GM19455 (cell line): ENCODE data around the gene NUP62.
A peak's percentile ranks its signal among the peaks of the same experiment; 100 is the strongest.
"Not testable (repeated sequence)": the region's sequence is repeated elsewhere in the genome, so short reads cannot be mapped to it uniquely, and the experiment has no call there.

ENCODE experiments used
- ATAC-seq: cut with Tn5 transposase; IDR thresholded peaks from one replicate; pipeline ENCODE4 v1.9.1; 2021; ENCODE audit not compliant: unreplicated experiment

NUP62 gene

GRCh38 chr19:49929121-49929610, at the start of gene NUP62, which contains the start of gene ATF5:
Gene NUP62 (minus strand): TSS chr19:49929504. CDS start chr19:49909807, 19,697 bp downstream.
Gene ATF5 (plus strand): TSS chr19:49929205. CDS start chr19:49930851, 1,646 bp downstream.
- ATAC-seq, result peak; percentile 43

DNA sequence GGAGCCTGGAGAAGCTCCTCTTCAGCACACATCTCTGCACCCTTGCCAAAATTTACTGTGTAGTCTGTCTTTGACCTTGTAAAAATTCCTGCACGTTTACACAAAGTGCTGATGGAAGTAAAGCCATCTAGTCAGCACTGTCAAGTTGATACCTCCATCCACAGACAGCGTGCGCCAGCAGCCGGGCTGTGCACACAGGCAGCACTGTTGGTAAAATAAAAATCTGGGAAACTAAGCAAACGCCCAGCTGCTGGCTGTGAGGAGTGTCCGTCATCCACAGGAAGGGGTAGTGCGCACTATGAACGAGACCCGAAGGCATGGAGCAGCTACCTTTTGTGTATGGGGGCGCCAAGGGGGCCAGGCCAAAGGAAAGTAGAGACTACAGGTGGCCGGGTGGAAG, 49.0 kb upstream of the NUP62 start:
- no peak for ATAC-seq

DNA sequence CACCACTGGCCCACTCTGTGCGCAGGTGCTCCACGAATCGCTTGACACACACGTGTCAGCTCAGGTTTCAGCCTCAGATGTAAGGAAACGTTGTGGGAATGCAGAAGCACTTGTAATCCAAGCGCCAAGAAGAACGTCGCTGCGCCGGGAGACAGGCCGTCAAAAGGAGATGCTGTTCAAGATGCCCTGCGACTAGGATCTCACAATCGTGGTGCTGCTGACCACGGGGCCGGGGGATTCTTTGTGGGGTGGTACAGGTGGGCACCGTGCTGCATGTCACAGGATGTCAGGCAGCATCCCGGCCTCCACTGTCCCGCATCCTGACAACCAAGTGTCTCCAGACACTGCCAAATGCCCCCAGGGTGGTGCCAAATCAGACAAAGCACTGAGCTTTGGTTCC, 48.6 kb upstream of the NUP62 start:
- ATAC-seq, result no peak

GRCh38 chr19:49977076-49977475, 47.8 kb upstream of the NUP62 start:
- no peak for ATAC-seq

- ATAC-seq, result no peak
Observed at GRCh38 chr19:49976496-49976895, 47.2 kb upstream of the NUP62 start.

DNA sequence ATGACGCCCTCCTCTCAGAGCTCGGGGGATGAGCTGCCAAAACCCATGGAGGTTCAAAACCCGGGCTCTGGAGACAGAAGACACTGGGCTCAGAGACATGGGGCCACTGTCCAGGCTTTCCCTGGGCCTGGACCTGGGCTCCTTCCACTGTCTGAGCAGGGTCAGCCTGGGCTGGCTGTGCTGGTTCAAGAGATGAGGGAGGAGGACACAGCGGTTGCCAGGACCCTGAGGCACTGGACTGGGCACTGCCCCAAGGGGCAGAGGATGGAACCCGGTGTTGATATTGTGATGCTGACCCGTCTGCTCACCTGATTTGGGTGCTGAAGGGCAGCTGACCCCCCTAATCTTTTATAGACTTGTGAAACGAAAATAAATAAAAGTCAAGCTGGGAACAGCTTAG, 45.7 kb upstream of the NUP62 start:
- no peak for ATAC-seq

GRCh38 chr19:49973987-49974386, 44.7 kb upstream of the NUP62 start:
- no peak for ATAC-seq

DNA sequence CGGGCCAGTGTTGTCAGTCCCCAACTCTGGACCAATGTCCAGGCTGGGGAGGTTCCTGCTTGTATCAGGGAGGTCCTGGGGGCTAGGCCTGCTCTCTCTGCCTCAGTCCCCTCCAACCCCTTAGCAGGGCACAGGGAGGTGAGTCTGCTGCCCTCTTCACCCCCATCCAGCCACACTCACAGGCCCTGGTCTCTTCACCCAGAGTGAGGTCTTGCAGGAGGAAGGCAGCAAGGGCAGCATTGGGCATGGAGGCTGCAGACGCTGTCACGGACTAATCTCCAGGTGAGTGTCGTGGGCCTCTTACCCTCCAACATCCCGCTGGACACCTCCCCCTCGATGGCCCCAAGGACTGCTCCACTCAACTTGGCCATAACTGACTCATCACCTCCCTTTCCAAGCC, 43.5 kb upstream of the NUP62 start:
- no peak for ATAC-seq

GRCh38 chr19:49971991-49972411, 42.7 kb upstream of the NUP62 start:
- ATAC-seq, result no peak

DNA sequence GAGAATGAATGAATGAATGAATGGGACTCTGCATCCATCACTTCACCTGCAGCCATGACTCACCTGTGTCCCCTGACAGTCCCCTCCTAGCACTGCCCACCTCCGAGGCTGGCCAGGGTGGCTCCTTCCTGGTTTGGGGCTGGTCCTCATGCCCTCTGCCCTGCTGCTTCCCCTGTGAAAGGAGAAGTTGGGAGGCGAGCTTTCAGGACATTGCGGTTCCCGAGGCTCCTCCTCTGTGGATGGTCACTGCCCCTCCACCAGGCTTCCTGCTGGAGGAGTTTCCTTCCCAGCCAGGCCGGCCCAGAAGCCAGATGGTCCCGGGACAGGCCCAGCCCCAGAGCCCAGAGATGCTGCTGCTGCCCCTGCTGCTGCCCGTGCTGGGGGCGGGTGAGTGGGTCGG, 40.1 kb upstream of the NUP62 start:
- ATAC-seq, result not testable (repeated sequence)

DNA sequence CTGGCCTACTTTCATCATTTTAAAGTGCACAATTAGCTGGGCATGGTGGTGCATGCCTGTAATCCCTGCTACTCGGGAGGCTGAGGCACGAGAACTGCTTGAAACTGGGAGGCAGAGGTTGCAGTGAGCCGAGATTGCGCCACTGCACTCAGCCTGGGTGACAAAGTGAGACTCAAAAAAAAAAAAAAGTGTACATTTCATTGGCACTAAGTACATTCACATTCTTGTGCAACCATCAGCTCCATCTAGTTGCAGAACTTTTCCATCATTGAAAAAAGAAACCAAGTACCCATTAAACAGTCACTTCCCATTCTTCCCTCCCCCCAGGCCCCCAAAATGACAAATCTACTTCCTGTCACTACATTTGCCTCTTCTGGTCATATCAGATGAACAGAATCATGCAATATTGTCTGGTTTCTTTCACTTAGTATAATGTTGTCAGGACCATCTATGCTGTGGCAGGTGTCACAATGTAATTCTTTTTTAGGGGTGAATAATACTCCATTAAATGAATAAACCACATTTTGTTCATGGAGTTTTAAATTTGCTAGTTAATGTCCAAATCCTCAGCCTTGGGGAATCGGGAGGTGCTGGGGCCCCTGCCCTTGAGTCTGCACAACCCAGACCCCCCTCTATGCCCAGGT, 39.1 kb upstream of the NUP62 start:
- no peak for ATAC-seq

DNA sequence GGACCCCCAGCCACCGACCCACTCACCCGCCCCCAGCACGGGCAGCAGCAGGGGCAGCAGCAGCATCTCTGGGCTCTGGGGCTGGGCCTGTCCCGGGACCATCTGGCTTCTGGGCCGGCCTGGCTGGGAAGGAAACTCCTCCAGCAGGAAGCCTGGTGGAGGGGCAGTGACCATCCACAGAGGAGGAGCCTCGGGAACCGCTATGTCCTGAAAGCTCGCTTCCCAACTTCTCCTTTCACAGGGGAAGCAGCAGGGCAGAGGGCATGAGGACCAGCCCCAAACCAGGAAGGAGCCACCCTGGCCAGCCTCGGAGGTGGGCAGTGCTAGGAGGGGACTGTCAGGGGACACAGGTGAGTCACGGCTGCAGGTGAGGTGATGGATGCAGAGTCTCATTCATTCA, 31.7 kb upstream of the NUP62 start, which contains the start of gene SIGLEC11:
TSS of gene SIGLEC11 (minus strand) at position 193 of the 400 bp plus-strand sequence. CDS start at position 102, 91 bp downstream.
- not testable (repeated sequence) for ATAC-seq

- not testable (repeated sequence) for ATAC-seq
Observed at GRCh38 chr19:49959892-49960291, 30.6 kb upstream of the NUP62 start.

GRCh38 chr19:49958596-49958995, 29.3 kb upstream of the NUP62 start:
- ATAC-seq, result not testable (repeated sequence)

- not testable (repeated sequence) for ATAC-seq
Observed at GRCh38 chr19:49958144-49958543, 28.8 kb upstream of the NUP62 start.

DNA sequence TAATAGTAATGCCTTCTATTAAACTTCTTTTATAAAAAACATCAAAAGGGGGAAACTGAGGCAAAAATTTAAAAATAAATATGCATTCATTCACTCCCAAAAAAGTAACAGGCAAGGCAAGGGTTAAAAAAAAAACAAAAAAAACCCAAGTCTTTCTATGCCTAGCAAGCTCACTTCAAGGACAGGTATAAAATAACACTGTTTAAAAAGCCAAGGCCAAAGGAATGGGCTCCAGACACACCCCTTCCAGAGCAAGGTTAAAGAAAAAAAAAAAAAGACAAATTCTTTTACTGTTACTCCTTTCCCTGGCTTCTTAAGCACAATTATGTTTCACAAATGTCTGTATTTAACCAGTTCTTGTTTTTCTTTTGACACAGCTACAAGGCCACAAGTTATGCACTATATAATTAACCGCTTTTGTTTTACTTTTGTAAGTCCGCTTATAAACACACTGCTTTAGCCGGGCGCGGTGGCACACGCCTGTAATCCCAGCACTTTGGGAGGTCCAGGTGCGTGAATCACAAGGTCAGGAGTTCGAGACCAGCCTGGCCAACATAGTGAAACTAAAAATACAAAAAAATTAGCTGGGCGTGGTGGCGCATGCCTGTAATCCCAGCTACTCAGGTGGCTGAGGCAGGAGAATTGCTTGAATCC, 28.1 kb upstream of the NUP62 start:
- ATAC-seq, result no peak

GRCh38 chr19:49956115-49956495, 26.8 kb upstream of the NUP62 start:
- no peak for ATAC-seq

- ATAC-seq, result no peak
Observed at GRCh38 chr19:49954933-49955332, 25.6 kb upstream of the NUP62 start.

- no peak for ATAC-seq
Observed at GRCh38 chr19:49954092-49954829, 25.0 kb upstream of the NUP62 start.

DNA sequence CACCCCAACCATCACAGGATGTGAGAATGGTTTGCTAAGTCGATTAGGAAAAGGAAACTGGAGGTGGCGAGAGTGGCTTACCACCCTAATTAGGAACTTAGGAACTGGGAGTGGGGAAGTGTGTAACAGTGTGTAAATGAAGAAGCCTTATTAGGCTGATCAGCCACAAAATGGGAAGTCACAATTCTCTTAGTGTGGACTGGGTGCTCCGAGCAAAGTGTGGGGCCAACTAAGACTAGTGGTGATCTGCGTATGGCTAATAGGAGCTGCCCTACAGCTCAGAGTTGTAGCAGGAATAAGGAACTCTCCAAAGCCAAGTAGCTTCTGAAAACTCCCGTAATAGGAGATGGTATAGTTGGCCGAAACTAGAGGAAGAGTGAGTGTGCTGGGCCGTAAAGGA, 24.1 kb upstream of the NUP62 start:
- no peak for ATAC-seq

DNA sequence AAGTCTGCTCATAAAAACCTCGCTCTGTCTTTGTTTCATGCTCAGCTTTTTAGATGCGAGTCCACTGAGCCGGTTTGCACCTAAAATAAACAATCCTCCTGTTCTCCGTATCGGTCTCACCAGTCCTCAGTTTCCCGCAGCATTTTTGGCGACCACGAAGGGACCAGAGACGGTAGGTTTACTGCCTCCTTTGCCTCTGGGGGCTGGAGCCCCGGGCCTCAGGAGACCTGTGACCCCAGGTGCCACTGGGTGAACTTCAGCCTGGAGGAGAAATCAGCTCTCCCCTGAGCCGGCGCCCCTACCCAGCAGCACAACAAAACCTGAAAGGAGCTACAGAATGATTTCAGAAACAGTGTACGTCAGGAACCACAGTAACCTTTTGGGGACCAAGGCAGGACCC, 23.6 kb upstream of the NUP62 start:
- no peak for ATAC-seq

GRCh38 chr19:49952479-49952836, 23.2 kb upstream of the NUP62 start:
- ATAC-seq, result no peak
